ENCODE measurements around the gene ATP6V1B1. TPM values are rescaled to one million over a fixed set of nuclear protein-coding genes. Genes with fewer than 3 reads are reported as not detected.

The ATP6V1B1 gene
- total RNA-seq, 2 donors from 2014 or later, result not detected

Other genes starting within 250 kb of the ATP6V1B1 start
- 10 to 100 TPM; 14.8 to 53.0 TPM for gene ADD2, start 167.7 kb upstream of the ATP6V1B1 start, total RNA-seq
- gene FIGLA, start 145.3 kb upstream of the ATP6V1B1 start, total RNA-seq, result not detected
- gene CLEC4F, start 115.3 kb upstream of the ATP6V1B1 start, total RNA-seq, result not detected
- gene CD207, start 100.1 kb upstream of the ATP6V1B1 start, total RNA-seq, result not detected
- gene VAX2, start 35.3 kb upstream of the ATP6V1B1 start, total RNA-seq, result under 1 TPM; 0.24 to 0.40 TPM
- under 1 TPM; 0.24 to 0.97 TPM for gene ANKRD53, start 42.7 kb downstream of the ATP6V1B1 start, total RNA-seq
- 10 to 100 TPM; 13.3 to 19.9 TPM for gene TEX261, start 59.0 kb downstream of the ATP6V1B1 start, total RNA-seq
- 10 to 100 TPM; 72.6 to 80.8 TPM for gene NAGK, start 132.7 kb downstream of the ATP6V1B1 start, total RNA-seq
- 10 to 100 TPM; 10.9 to 17.6 TPM for gene MCEE, start 194.3 kb downstream of the ATP6V1B1 start, total RNA-seq
- 10 to 100 TPM; 30.2 to 35.8 TPM for gene MPHOSPH10, start 194.7 kb downstream of the ATP6V1B1 start, total RNA-seq